NOMO-1 treated with DMSO at 0.1 percent for 48 hours (cell line): ENCODE measurements around the gene COASY.
"Not testable (repeated sequence)": the region's sequence is repeated elsewhere in the genome, so short reads cannot be mapped to it uniquely, and the experiment has no call there.

Source experiments
- DNase-seq: peaks from one replicate; lab custom pipeline; 2025; ENCODE audit not compliant: unreplicated experiment; lab: John Stamatoyannopoulos, UW

Gene COASY

DNA sequence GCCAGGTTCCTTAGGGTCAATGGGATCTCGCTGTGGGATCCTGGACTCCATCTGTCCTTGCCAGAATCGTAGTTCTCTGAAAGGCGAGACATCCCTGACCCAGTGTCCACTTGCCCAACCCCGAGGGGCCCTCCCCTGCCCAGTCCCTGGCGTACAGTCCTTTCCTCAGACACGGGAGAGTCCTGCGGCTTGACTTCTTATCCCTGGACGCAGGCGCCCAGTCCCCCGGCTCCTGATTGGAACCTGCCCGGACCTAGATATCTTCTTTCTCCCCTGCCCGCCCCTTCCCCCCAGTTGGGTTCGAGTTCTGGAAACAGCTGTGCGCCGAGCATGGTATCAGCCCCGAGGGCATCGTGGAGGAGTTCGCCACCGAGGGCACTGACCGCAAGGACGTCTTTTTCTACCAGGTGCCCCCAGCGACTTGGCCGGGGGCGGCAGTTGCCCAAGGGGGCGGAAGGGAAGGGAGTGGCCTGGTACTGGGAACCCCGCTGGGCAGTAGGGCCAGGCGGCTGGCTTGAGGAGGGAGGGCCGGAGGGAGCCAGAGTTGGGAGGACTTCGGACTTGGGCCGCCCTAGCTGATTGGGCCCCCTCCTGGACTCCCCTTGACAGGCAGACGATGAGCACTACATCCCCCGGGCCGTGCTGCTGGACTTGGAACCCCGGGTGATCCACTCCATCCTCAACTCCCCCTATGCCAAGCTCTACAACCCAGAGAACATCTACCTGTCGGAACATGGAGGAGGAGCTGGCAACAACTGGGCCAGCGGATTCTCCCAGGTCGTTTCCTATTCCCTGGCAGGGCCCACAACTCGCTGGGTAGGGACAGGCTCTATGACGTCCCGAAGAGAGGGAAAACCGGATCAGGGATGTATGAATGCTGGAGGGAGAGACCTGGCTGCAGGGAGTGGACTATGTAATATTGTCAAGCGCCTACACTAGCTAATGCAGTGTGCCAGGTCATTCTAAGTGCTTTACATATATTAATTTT, 48.2 kb downstream of the COASY start:
- not testable (repeated sequence) for DNase-seq

DNA sequence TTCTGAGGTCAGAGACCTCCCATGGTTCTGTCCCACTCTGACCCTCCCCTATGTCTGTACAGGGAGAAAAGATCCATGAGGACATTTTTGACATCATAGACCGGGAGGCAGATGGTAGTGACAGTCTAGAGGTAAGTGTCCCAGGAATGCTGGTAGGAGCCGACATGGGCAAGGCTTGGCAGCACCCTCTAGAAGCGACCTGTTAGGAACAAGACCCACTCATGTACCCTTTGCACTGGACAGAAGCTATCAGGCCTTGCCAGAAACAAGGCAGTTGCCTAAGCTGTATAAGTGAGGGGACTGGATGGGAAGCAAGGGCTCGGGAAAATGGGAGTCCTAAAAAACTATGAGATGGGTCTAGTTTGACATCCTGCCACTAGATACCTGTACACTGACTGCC, 50.1 kb downstream of the COASY start:
- no peak for DNase-seq

DNA sequence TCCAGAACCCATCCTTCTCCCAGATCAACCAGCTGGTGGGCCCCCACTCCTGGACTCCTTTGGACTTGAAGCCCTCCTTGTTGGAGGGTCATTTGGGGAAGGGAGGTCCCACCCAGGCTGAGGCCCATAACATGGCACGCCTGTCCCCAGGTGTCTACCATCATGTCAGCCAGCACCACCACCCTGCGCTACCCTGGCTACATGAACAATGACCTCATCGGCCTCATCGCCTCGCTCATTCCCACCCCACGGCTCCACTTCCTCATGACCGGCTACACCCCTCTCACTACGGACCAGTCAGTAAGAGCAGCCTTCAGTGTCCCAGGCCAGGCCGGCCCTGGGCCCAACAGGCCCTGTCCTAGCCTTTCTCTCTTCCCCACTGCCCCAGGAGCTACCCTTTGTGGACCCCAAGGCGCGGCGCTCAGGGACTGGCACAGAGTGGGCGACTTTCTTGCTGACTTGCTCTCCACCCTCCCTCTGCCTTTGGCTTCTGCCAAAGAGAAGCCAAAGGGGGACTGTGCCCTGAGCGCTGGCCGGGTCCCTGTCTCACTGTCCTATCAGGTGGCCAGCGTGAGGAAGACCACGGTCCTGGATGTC, 51.8 kb downstream of the COASY start:
- DNase-seq, result no peak
